CD14-positive monocyte (primary cell): ENCODE results near the gene BTD. TPM values are rescaled to one million over a fixed set of nuclear protein-coding genes. Genes with fewer than 3 reads are reported as not detected.

ENCODE experiments used
- DNase-seq, 3 donors: peaks; one replicate each; pipeline ENCODE4 v3.0.0-alpha.2; 2011 to 2022
- H2AFZ ChIP-seq: 2 replicates; pipeline ENCODE4 v1.6.0; 2012; ENCODE audit warnings: mild to moderate bottlenecking, low read depth, low read length, inconsistent platforms; ENCODE audit not compliant: insufficient read depth, poor library complexity, severe bottlenecking
- H3K27ac ChIP-seq, 2 donors: 1 replicate in 1 of 2; 2 replicates in 1 of 2; pipeline ENCODE4 v1.5.1; 2012 to 2013; ENCODE audit warnings: low read length in 2 of 2, control low read depth in 1 of 2, inconsistent platforms in 1 of 2, low read depth in 1 of 2, mild to moderate bottlenecking in 1 of 2
- H3K27me3 ChIP-seq, 2 donors: one replicate each; pipeline versions ENCODE4 v1.6.0 to v1.6.1; 2011 to 2013; ENCODE audit warnings: low read length in 2 of 2; ENCODE audit not compliant: control insufficient read depth in 2 of 2, insufficient read depth in 2 of 2
- H3K36me3 ChIP-seq, 2 donors: replicated peaks in 1 of 2; 1 replicate in 1 of 2; 2 replicates in 1 of 2; pipeline versions ENCODE4 v1.5.1 to v1.6.1; 2012 to 2013; ENCODE audit warnings: low read length in 2 of 2, control low read depth in 1 of 2, inconsistent platforms in 1 of 2, mild to moderate bottlenecking in 1 of 2; ENCODE audit not compliant: insufficient read depth in 2 of 2, control insufficient read depth in 1 of 2
- H3K4me1 ChIP-seq, 2 donors: 1 replicate in 1 of 2; 2 replicates in 1 of 2; pipeline versions ENCODE4 v1.5.1 to v1.6.1; 2012 to 2013; ENCODE audit warnings: low read length in 2 of 2, control low read depth in 1 of 2, inconsistent platforms in 1 of 2, mild to moderate bottlenecking in 1 of 2, moderate library complexity in 1 of 2; ENCODE audit not compliant: insufficient read depth in 2 of 2, control insufficient read depth in 1 of 2
- H3K4me2 ChIP-seq: replicated peaks from 2 replicates; pipeline ENCODE3; 2012; ENCODE audit warnings: low read length, moderate library complexity, mild to moderate bottlenecking; ENCODE audit not compliant: poor library complexity, severe bottlenecking; ENCODE audit errors: extremely low read depth
- H3K4me3 ChIP-seq, 3 experiments: fragments of 200-600 bp in 1 of 3; sonication (generic) in 1 of 3; replicated peaks in 1 of 3; 1 replicate in 2 of 3; 2 replicates in 1 of 3; pipeline ENCODE4 v1.5.1; 2011 to 2013; ENCODE audit warnings: low read length in 3 of 3, mild to moderate bottlenecking in 3 of 3, control low read depth in 2 of 3, low read depth in 2 of 3, inconsistent platforms in 1 of 3, moderate library complexity in 1 of 3
- H3K79me2 ChIP-seq: 2 replicates; pipeline ENCODE4 v1.6.0; 2012; ENCODE audit warnings: mild to moderate bottlenecking, control low read depth, inconsistent platforms, low read length, moderate library complexity; ENCODE audit not compliant: insufficient read depth
- H3K9ac ChIP-seq: 2 replicates; pipeline ENCODE4 v1.6.0; 2017; ENCODE audit warnings: low read length, mild to moderate bottlenecking; ENCODE audit not compliant: insufficient read depth, poor library complexity, severe bottlenecking
- H3K9me3 ChIP-seq, 2 donors: replicated peaks in 1 of 2; 1 replicate in 1 of 2; 2 replicates in 1 of 2; pipeline versions ENCODE4 v1.5.1 to v1.6.1; 2012 to 2013; ENCODE audit warnings: low read length in 2 of 2, control low read depth in 1 of 2; ENCODE audit not compliant: control insufficient read depth in 1 of 2, insufficient read depth in 1 of 2
- H4K20me1 ChIP-seq: 2 replicates; pipeline ENCODE4 v1.6.0; 2012; ENCODE audit warnings: mild to moderate bottlenecking, low read length, control low read depth, moderate library complexity; ENCODE audit not compliant: insufficient read depth
- H3K27ac Mint-ChIP-seq, 7 donors: one replicate each; pipeline ENCODE4 v1.8.0; 2020; ENCODE audit warnings: mild to moderate bottlenecking in 7 of 7, mixed read lengths in 7 of 7, moderate library complexity in 6 of 7, inconsistent platforms in 2 of 7
- H3K27me3 Mint-ChIP-seq, 3 donors: one replicate each; pipeline ENCODE4 v1.8.0; 2021 to 2022; ENCODE audit warnings: low read depth in 3 of 3, mild to moderate bottlenecking in 3 of 3, mixed read lengths in 3 of 3, moderate library complexity in 3 of 3, inconsistent platforms in 1 of 3
- H3K36me3 Mint-ChIP-seq, 2 donors: one replicate each; pipeline ENCODE4 v1.8.0; 2020; ENCODE audit warnings: mixed read lengths in 2 of 2, inconsistent platforms in 1 of 2, mild to moderate bottlenecking in 1 of 2
- H3K4me1 Mint-ChIP-seq: one replicate; pipeline ENCODE4 v1.8.0; 2020; ENCODE audit warnings: mild to moderate bottlenecking, mixed read lengths
- H3K4me3 Mint-ChIP-seq, 2 donors: one replicate each; pipeline ENCODE4 v1.8.0; 2020; ENCODE audit warnings: mild to moderate bottlenecking in 2 of 2, mixed read lengths in 2 of 2, moderate library complexity in 1 of 2
- H3K9me3 Mint-ChIP-seq, 7 donors: one replicate each; pipeline ENCODE4 v1.8.0; 2020 to 2022; ENCODE audit warnings: mixed read lengths in 7 of 7, mild to moderate bottlenecking in 6 of 7, moderate library complexity in 6 of 7, inconsistent platforms in 2 of 7
- WGBS: methylation state at CpG from one replicate; pipeline ENCODE4 v1.1.5; 2013; ENCODE audit warnings: missing lambda C conversion rate; ENCODE audit not compliant: insufficient coverage; 5-methylcytosine and 5-hydroxymethylcytosine counted together
- intact Hi-C, 2 donors: fragments of 100-400 bp; cut with micrococcal nuclease; formaldehyde crosslinking; loops; one replicate each; pipeline versions ENCODE4 v1.15.0 to v1.15.1; 2023
- polyA plus RNA-seq, 3 donors: library from polyadenylated mRNA; depleted of rRNA in 1 of 3; unstranded in 2 of 3; stranded (reverse) in 1 of 3; fragments of 300-500 nt in 2 of 3; fragments of >200 nt in 1 of 3; fragmentation: Illumina TruSeq in 2 of 3; gene quantifications; 1 replicate in 2 of 3; 2 replicates in 1 of 3; pipeline ENCODE4 v1.2.3, GENCODE V29; 2012 to 2021
- TF ChIP-seq, protein P1 (sequence below): fragments of 200-600 bp; IDR thresholded peaks from one replicate; pipeline ENCODE4 v1.8.0; 2022; ENCODE audit warnings: antibody characterized with exemption, mild to moderate bottlenecking

Gene BTD
- polyA plus RNA-seq, 3 donors = 13.2 to 24.0 (median 19.3) TPM

DNA sequence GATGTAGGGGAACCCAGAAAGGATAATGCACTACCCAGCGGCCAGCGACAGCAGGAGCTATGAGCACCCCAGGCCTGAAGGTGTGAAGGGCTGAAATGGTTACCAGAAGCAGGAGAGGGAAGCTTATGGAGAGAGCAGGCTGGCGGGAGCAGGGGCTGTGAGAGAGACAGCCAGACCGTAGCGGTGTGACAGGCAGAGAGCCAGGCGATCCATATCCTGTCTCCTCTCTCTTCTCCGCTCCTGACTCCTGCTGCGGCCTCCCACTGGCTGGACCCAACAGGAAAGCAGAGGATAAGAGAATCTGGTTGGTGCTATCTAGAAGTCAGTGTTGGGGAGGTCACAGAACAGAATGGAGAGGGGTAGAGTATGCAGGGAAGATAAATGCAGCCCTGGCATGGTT lies 49.9 kb downstream of the BTD start:
- H3K9ac ChIP-seq = no peak overlapping the region
- no peak overlapping the region for H3K27ac ChIP-seq
- TF ChIP-seq, protein P1, sequence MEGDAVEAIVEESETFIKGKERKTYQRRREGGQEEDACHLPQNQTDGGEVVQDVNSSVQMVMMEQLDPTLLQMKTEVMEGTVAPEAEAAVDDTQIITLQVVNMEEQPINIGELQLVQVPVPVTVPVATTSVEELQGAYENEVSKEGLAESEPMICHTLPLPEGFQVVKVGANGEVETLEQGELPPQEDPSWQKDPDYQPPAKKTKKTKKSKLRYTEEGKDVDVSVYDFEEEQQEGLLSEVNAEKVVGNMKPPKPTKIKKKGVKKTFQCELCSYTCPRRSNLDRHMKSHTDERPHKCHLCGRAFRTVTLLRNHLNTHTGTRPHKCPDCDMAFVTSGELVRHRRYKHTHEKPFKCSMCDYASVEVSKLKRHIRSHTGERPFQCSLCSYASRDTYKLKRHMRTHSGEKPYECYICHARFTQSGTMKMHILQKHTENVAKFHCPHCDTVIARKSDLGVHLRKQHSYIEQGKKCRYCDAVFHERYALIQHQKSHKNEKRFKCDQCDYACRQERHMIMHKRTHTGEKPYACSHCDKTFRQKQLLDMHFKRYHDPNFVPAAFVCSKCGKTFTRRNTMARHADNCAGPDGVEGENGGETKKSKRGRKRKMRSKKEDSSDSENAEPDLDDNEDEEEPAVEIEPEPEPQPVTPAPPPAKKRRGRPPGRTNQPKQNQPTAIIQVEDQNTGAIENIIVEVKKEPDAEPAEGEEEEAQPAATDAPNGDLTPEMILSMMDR = no peak
- H3K79me2 ChIP-seq = no peaks in the 10 kb centered on the region
- H2AFZ ChIP-seq = no peak overlapping the region
- Mint-ChIP-seq H3K9me3 (peaks cover 6 to 28% (median 22%) of the 10 kb centered on the region in 7 donors), H3K36me3 (peaks cover 10 to 16% of the 10 kb centered on the region in 2 donors), H3K27ac (peak overlapping the region in 2 of 7 donors; percentile 22 to 26), H3K4me1 (peaks cover 17% of the 10 kb centered on the region), H3K27me3 (peaks cover 38 to 47% (median 40%) of the 10 kb centered on the region in 3 donors), H3K4me3 (peak overlapping the region in 1 of 2 donors; percentile 39)
- DNase-seq = no peak
- peaks cover 15 to 17% of the 10 kb centered on the region in 2 donors for H3K4me1 ChIP-seq
- no peak overlapping the region for H3K4me2 ChIP-seq
- intact Hi-C loops = no loop called here
- 83% methylated on average over 4 of the region's 8 CpGs for WGBS
- no peaks in the 10 kb centered on the region for H3K36me3 ChIP-seq
- H3K27me3 ChIP-seq = peaks cover 5 to 6% of the 10 kb centered on the region in 2 donors
- H4K20me1 ChIP-seq = no peaks in the 10 kb centered on the region
- no peak overlapping the region for H3K4me3 ChIP-seq
- peaks cover 12 to 16% of the 10 kb centered on the region in 2 donors for H3K9me3 ChIP-seq

DNA sequence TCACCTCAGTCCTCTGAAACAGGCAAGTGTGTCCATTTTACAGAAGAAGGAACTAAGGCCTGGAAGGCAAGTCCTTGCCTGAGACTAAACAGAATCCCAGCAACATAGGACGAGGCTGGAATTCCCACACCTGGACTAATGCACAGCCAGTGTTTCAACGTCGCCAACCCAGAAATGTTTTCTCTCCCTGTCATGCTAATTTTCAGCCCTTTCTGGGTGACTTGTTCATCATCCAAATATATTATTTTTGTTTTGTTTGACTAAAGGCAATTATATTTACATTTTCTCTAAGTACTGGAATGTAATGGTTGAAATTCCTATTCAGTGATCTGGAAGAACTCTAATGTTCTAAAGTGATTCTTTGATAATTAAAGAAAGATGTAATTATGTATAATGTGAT lies 51.8 kb downstream of the BTD start:
- no peak overlapping the region for H3K4me3 Mint-ChIP-seq
- no peaks in the 10 kb centered on the region for H3K36me3 ChIP-seq
- H3K27me3 ChIP-seq = peaks cover 5 to 6% of the 10 kb centered on the region in 2 donors
- no peak overlapping the region for H3K4me2 ChIP-seq
- intact Hi-C loops = no loop called here
- peaks cover 27% of the 10 kb centered on the region in 2 donors for H3K9me3 ChIP-seq
- H3K9ac ChIP-seq = no peak overlapping the region
- no peak overlapping the region for H3K27ac ChIP-seq
- H3K4me1 ChIP-seq = peaks cover 2% of the 10 kb centered on the region in 2 donors
- H2AFZ ChIP-seq = no peak overlapping the region
- no peak overlapping the region for H3K4me3 ChIP-seq
- no peak for DNase-seq
- TF ChIP-seq, protein P1 = no peak
- no peak overlapping the region for H3K27ac Mint-ChIP-seq
- H3K36me3 Mint-ChIP-seq = peaks cover 8 to 21% of the 10 kb centered on the region in 2 donors
- H3K79me2 ChIP-seq = no peaks in the 10 kb centered on the region
- H4K20me1 ChIP-seq = no peaks in the 10 kb centered on the region
- peaks cover 14 to 43% (median 36%) of the 10 kb centered on the region in 7 donors for H3K9me3 Mint-ChIP-seq
- H3K4me1 Mint-ChIP-seq = peaks cover 2% of the 10 kb centered on the region
- peaks cover 34 to 44% (median 40%) of the 10 kb centered on the region in 3 donors for H3K27me3 Mint-ChIP-seq
- no CpG with 5 or more reads among the region's 3 CpGs for WGBS
